Thoracic aorta (tissue), 2 donors: ENCODE results near the gene C1QL2. TPM values are rescaled to one million over a fixed set of nuclear protein-coding genes. Genes with fewer than 3 reads are reported as not detected.

Experiments used
- ATAC-seq: fragments of 150-250 bp; one replicate; pipeline ENCODE4 v1.8.0; 2017; ENCODE audit warnings: low read depth; ENCODE audit not compliant: insufficient number of reproducible peaks, low FRiP score
- DNase-seq: peaks from one replicate; pipeline ENCODE4 v3.0.0-alpha.2; 2020; ENCODE audit warnings: low spot score
- H3K27ac ChIP-seq, 2 donors: fragments of 200-600 bp; sonication (generic); 1 replicate in 1 of 2; 2 replicates in 1 of 2; pipeline ENCODE4 v1.5.1; 2016; ENCODE audit warnings: mild to moderate bottlenecking in 2 of 2, moderate library complexity in 2 of 2
- H3K27me3 ChIP-seq: fragments of 200-600 bp; sonication (generic); replicated peaks from 2 replicates; pipeline ENCODE4 v1.6.0; 2016; ENCODE audit warnings: mild to moderate bottlenecking; ENCODE audit not compliant: insufficient read depth
- H3K36me3 ChIP-seq: fragments of 200-600 bp; sonication (generic); one replicate; pipeline ENCODE4 v1.5.1; 2016
- H3K4me1 ChIP-seq, 2 donors: fragments of 200-600 bp; sonication (generic); 1 replicate in 1 of 2; 2 replicates in 1 of 2; pipeline versions ENCODE4 v1.5.1 to v1.6.0; 2016; ENCODE audit warnings: low read depth in 2 of 2, mild to moderate bottlenecking in 1 of 2; ENCODE audit not compliant: control insufficient read depth in 1 of 2
- H3K4me3 ChIP-seq: fragments of 200-600 bp; sonication (generic); 2 replicates; pipeline ENCODE4 v1.5.1; 2016; ENCODE audit warnings: mild to moderate bottlenecking
- H3K9me3 ChIP-seq: fragments of 200-600 bp; sonication (generic); 2 replicates; pipeline ENCODE4 v1.5.1; 2016
- total RNA-seq, 2 donors: library from RNA; depleted of rRNA; stranded (reverse); fragments of >200 nt; gene quantifications; one replicate each; pipeline versions ENCODE4 v1.1.0 to v1.2.3, GENCODE V29; 2016
- TF ChIP-seq, protein P1 (sequence below): fragments of 200-600 bp; sonication (generic); IDR thresholded peaks from one replicate; pipeline ENCODE4 v1.5.1; 2019; ENCODE audit warnings: antibody characterized with exemption

Gene C1QL2
- total RNA-seq, 2 donors from 2014 or later = not detected

DNA sequence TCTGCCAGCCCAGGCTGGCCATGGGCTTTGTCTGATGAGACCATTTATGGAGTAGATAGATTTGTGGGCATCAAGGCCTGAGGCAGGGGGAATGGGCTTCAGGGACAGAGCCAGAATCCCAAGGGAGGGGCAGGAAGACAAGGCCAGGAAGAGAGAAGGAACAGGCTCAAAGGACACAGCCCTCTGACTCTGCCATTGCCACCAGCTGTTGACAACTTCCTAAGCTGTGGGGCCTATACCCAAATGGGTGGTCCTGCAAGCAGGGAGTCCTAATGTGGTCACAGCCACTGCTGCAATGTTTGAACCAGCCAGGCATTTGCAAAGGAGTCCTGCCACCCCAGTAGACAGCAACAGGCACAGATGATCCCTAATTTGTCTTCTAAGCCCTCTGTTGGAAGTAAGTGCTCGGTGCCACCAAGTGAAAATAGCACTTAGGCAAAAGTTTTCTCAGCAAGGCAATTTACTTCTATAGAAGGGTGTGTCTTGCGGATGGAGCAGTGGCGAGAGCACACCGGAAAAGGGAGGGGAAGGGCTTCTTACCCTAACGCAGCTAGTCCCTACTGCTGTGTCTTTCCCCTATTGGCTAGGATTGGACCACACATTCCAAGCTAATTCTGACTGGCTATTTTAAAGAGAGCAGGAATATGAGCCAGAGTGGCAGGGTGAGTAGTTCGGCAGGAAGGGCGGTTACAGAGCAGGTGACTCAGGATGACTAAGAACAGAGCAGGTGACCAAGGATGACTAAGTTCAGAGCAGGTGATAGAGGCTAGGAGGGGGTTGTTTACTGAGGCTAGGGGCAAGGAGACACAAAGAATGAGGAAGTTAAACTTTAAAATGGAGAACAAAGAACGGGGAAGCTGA lies 47.2 kb downstream of the C1QL2 start:
- Histone ChIP-seq H3K36me3 (no peaks in the 10 kb centered on the region), H3K27ac (no peak overlapping the region), H3K27me3 (no peaks in the 10 kb centered on the region), H3K9me3 (no peaks in the 10 kb centered on the region), H3K4me3 (no peak overlapping the region), H3K4me1 (no peaks in the 10 kb centered on the region)
- TF ChIP-seq, protein P1, sequence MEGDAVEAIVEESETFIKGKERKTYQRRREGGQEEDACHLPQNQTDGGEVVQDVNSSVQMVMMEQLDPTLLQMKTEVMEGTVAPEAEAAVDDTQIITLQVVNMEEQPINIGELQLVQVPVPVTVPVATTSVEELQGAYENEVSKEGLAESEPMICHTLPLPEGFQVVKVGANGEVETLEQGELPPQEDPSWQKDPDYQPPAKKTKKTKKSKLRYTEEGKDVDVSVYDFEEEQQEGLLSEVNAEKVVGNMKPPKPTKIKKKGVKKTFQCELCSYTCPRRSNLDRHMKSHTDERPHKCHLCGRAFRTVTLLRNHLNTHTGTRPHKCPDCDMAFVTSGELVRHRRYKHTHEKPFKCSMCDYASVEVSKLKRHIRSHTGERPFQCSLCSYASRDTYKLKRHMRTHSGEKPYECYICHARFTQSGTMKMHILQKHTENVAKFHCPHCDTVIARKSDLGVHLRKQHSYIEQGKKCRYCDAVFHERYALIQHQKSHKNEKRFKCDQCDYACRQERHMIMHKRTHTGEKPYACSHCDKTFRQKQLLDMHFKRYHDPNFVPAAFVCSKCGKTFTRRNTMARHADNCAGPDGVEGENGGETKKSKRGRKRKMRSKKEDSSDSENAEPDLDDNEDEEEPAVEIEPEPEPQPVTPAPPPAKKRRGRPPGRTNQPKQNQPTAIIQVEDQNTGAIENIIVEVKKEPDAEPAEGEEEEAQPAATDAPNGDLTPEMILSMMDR = no peak
- DNase-seq (no peak), ATAC-seq (no peak)

- DNase-seq (no peak), ATAC-seq (no peak)
- Histone ChIP-seq H3K4me1 (no peaks in the 10 kb centered on the region), H3K27ac (no peak overlapping the region), H3K4me3 (no peak overlapping the region), H3K27me3 (no peaks in the 10 kb centered on the region), H3K36me3 (no peaks in the 10 kb centered on the region), H3K9me3 (no peaks in the 10 kb centered on the region)
- TF ChIP-seq, protein P1 = no peak
Measured at GRCh38 chr2:119109866-119110265, 48.7 kb downstream of the C1QL2 start.

GRCh38 chr2:119108186-119108585 lies 50.4 kb downstream of the C1QL2 start:
- DNase-seq = no peak
- Histone ChIP-seq H3K27ac (no peak overlapping the region), H3K9me3 (no peaks in the 10 kb centered on the region), H3K27me3 (no peaks in the 10 kb centered on the region), H3K4me3 (no peak overlapping the region), H3K4me1 (no peaks in the 10 kb centered on the region), H3K36me3 (no peaks in the 10 kb centered on the region)
- TF ChIP-seq, protein P1 = no peak
- ATAC-seq = no peak

GRCh38 chr2:119106301-119106897 lies 52.2 kb downstream of the C1QL2 start:
- H3K27ac ChIP-seq = no peak overlapping the region
- H3K27me3 ChIP-seq = no peaks in the 10 kb centered on the region
- DNase-seq = no peak
- no peaks in the 10 kb centered on the region for H3K36me3 ChIP-seq
- TF ChIP-seq, protein P1 = no peak
- no peaks in the 10 kb centered on the region for H3K4me1 ChIP-seq
- ATAC-seq = no peak
- H3K4me3 ChIP-seq = no peak overlapping the region
- H3K9me3 ChIP-seq = no peaks in the 10 kb centered on the region

Other genes with a start within 250 kb of the C1QL2 start
- gene MARCO, start 216.6 kb downstream of the C1QL2 start, total RNA-seq = 10 to 100 TPM; 10.4 to 13.7 TPM
- 10 to 100 TPM; 17.9 to 31.4 TPM for gene STEAP3, start 65.1 kb upstream of the C1QL2 start, total RNA-seq
- 1 to 10 TPM; 2.2 to 6.5 TPM for gene C2orf76, start 208.1 kb upstream of the C1QL2 start, total RNA-seq
- 10 to 100 TPM; 63.8 to 68.6 TPM for gene DBI, start 208.2 kb upstream of the C1QL2 start, total RNA-seq